ENCODE measurements around the gene CAMK1D. TPM values are rescaled to one million over a fixed set of nuclear protein-coding genes. Genes with fewer than 3 reads are reported as not detected.

CAMK1D gene
- total RNA-seq, 1 experiment from 2014 or later = 10.2 TPM

- TF ChIP-seq ZNF396 (CRISPR knock-in tag; IDR thresholded peaks at IDR 0.05; ENCODE audit: borderline replicate concordance) (no peak), ZNF416 (CRISPR knock-in tag; IDR thresholded peaks at IDR 0.05) (no peak), ZNF532 (CRISPR knock-in tag; IDR thresholded peaks at IDR 0.05; ENCODE audit: borderline replicate concordance) (no peak), ARID4B (CRISPR knock-in tag; IDR thresholded peaks at IDR 0.05; ENCODE audit: borderline replicate concordance) (no peak), ESRRA (CRISPR knock-in tag; IDR thresholded peaks at IDR 0.05; ENCODE audit: borderline replicate concordance) (no peak), HMGA2 (CRISPR knock-in tag; IDR thresholded peaks at IDR 0.05) (no peak), TEAD1 (CRISPR knock-in tag; IDR thresholded peaks at IDR 0.05) (no peak), MYBL2 (CRISPR knock-in tag; IDR thresholded peaks at IDR 0.05) (no peak), ATF3 (CRISPR knock-in tag; conservative IDR thresholded peaks at IDR 0.05) (no peak), MAX (CRISPR knock-in tag; IDR thresholded peaks at IDR 0.05) (no peak), KAT7 (CRISPR knock-in tag; IDR thresholded peaks at IDR 0.05; ENCODE audit: borderline replicate concordance) (no peak), ZNF232 (CRISPR knock-in tag; IDR thresholded peaks at IDR 0.05) (no peak), PRRX2 (CRISPR knock-in tag; IDR thresholded peaks at IDR 0.05) (no peak)
- H3K9me3 Mint-ChIP-seq = no peaks in the 10 kb centered on the region
- no peaks in the 10 kb centered on the region for H3K27me3 Mint-ChIP-seq (ENCODE audit: low read depth)
- ATAC-seq = no peak
- H3K4me3 Mint-ChIP-seq = no peak overlapping the region
- DNase-seq (ENCODE audit: low spot score) = no peak
- no peaks in the 10 kb centered on the region for H3K36me3 Mint-ChIP-seq
- POLR2A ChIA-PET = no interaction called here
- CTCF ChIA-PET = no interaction called here
- no peak overlapping the region for H3K27ac Mint-ChIP-seq
- peaks cover 7% of the 10 kb centered on the region for H3K4me1 Mint-ChIP-seq
Observed at GRCh38 chr10:12455766-12456165, 106.4 kb downstream of the CAMK1D start.

GRCh38 chr10:12459340-12459739 is 110.0 kb downstream of the CAMK1D start:
- no peak for ATAC-seq

More at GRCh38 chr10:12459340-12459739, 110.0 kb downstream of the CAMK1D start:
- Mint-ChIP-seq H3K27me3 (ENCODE audit: low read depth) (no peaks in the 10 kb centered on the region), H3K36me3 (no peaks in the 10 kb centered on the region), H3K27ac (no peak overlapping the region; the same call in 1 of the 2 replicates), H3K4me3 (no peak overlapping the region), H3K9me3 (peaks cover 3% of the 10 kb centered on the region; the same call in 1 of the 2 replicates), H3K4me1 (peaks cover 10% of the 10 kb centered on the region)
- CTCF ChIA-PET = no interaction called here
- POLR2A ChIA-PET = interaction anchor here (0.6 kb wide), 1 partner anchor 94 kb away, joined by 3 read pairs; no protein-coding TSS in a partner anchor
- TF ChIP-seq TCF7 (CRISPR knock-in tag; IDR thresholded peaks at IDR 0.05; ENCODE audit: low read depth) (no peak), E2F4 (CRISPR knock-in tag; IDR thresholded peaks at IDR 0.05; ENCODE audit: borderline replicate concordance, low read depth) (no peak), ZBTB21 (CRISPR knock-in tag; IDR thresholded peaks at IDR 0.05; ENCODE audit: borderline replicate concordance) (no peak), CREM (CRISPR knock-in tag; IDR thresholded peaks at IDR 0.05) (no peak), CDX4 (CRISPR knock-in tag; IDR thresholded peaks at IDR 0.05; ENCODE audit: borderline replicate concordance) (no peak), SMAD4 (CRISPR knock-in tag; IDR thresholded peaks at IDR 0.05) (no peak), AFF4 (CRISPR knock-in tag; IDR thresholded peaks at IDR 0.05; ENCODE audit: borderline replicate concordance) (no peak), ZNF263 (CRISPR knock-in tag; IDR thresholded peaks at IDR 0.05; ENCODE audit: low read depth) (no peak)
- no peak for DNase-seq (ENCODE audit: low spot score)

Measured in WTC11 (cell line).